SK-N-SH treated with all-trans-retinoic acid at 6 μM for 48 hours (cell line): Measurements from ENCODE around the gene GPBAR1.

Experiments used
- BACH2 ChIP-seq: fragments of 250-450 bp; sonication (Bioruptor Pico); IDR thresholded peaks from 2 replicates; pipeline ENCODE4 v1.9.0; 2021; ENCODE audit warnings: mild to moderate bottlenecking, borderline replicate concordance
- CREB5 ChIP-seq: fragments of 250-450 bp; sonication (Bioruptor Pico); IDR thresholded peaks from 2 replicates; pipeline ENCODE4 v1.5.1; 2020; ENCODE audit warnings: low read depth, mild to moderate bottlenecking, moderate library complexity
- ESRRG ChIP-seq: fragments of 250-450 bp; sonication (Bioruptor Pico); IDR thresholded peaks from 2 replicates; pipeline ENCODE4 v1.6.1; 2021; ENCODE audit warnings: mild to moderate bottlenecking
- PATZ1 ChIP-seq: fragments of 250-450 bp; sonication (Bioruptor Pico); IDR thresholded peaks from 2 replicates; pipeline ENCODE4 v1.8.0; 2020; ENCODE audit warnings: mild to moderate bottlenecking, moderate library complexity, borderline replicate concordance
- SNAI2 ChIP-seq: fragments of 250-450 bp; sonication (Bioruptor Pico); IDR thresholded peaks from 2 replicates; pipeline ENCODE4 v1.5.0; 2020; ENCODE audit warnings: mild to moderate bottlenecking, moderate library complexity
- TCF4 ChIP-seq: fragments of 250-450 bp; sonication (Bioruptor Pico); IDR thresholded peaks from 2 replicates; pipeline ENCODE4 v1.8.0; 2021; ENCODE audit warnings: mild to moderate bottlenecking, moderate library complexity, borderline replicate concordance
- ZFP3 ChIP-seq: fragments of 250-450 bp; sonication (Bioruptor Pico); IDR thresholded peaks from 2 replicates; pipeline ENCODE4 v1.5.0; 2020; ENCODE audit warnings: mild to moderate bottlenecking, moderate library complexity
- ZNF70 ChIP-seq: fragments of 450-650 bp; formaldehyde crosslinking; IDR thresholded peaks from 2 replicates; pipeline ENCODE4 v1.5.0; 2020; ENCODE audit warnings: mild to moderate bottlenecking, moderate library complexity
- TF ChIP-seq, protein P1 (sequence below): fragments of 250-450 bp; sonication (Bioruptor Pico); IDR thresholded peaks from 2 replicates; pipeline ENCODE4 v1.5.1; 2021; ENCODE audit warnings: mild to moderate bottlenecking, moderate library complexity

DNA sequence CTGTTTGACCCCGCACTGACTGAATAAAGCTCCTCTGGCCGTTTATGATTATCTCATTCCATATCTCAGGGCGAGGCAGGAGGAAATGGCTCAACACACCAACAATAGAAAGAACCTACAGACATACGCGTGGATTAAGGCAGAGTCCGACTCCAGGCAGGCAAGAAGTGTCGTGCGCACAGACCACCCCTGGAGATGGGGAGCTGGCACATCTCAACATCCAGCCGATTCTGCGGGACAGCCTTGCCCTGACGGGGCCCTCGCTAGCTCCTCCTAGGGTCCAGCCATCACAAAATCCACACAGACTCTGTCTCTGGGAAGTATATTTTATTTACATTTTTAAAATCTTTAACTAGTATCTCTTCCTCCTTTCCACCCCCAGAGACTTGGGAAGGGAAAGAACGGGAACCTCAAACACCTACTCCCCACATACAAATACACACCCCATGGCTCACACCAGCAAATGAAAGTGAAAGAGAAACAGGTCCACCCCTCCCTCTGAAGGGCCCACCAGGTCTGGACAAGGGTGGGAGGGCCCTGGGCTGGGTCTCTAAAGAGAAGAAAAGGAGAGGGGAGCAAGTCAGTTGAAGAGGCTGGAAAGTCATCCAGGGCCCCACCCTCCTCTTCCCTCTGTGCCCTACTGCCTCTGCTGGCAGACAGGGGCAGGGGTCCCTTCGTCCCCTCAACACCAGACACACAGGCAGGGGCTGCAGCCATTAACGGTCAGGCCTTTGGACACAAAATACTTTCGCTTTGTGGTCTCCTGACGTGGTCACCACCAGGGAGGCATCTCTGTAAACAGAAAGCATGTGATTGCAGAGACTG is 3.2 kb downstream of the GPBAR1 start:
- TF ChIP-seq ZFP3 (CRISPR knock-in tag) = no peak
- no peak for TF ChIP-seq CREB5 (CRISPR knock-in tag)
- no peak for TF ChIP-seq ZNF70 (CRISPR knock-in tag)
- no peak for TF ChIP-seq BACH2
- TF ChIP-seq ESRRG (CRISPR knock-in tag) = no peak
- TF ChIP-seq PATZ1 (CRISPR knock-in tag) = no peak
- TF ChIP-seq SNAI2 (CRISPR knock-in tag) = no peak
- no peak for TF ChIP-seq TCF4 (CRISPR knock-in tag)
- TF ChIP-seq, protein P1, sequence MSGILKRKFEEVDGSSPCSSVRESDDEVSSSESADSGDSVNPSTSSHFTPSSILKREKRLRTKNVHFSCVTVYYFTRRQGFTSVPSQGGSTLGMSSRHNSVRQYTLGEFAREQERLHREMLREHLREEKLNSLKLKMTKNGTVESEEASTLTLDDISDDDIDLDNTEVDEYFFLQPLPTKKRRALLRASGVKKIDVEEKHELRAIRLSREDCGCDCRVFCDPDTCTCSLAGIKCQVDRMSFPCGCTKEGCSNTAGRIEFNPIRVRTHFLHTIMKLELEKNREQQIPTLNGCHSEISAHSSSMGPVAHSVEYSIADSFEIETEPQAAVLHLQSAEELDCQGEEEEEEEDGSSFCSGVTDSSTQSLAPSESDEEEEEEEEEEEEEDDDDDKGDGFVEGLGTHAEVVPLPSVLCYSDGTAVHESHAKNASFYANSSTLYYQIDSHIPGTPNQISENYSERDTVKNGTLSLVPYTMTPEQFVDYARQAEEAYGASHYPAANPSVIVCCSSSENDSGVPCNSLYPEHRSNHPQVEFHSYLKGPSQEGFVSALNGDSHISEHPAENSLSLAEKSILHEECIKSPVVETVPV (CRISPR knock-in tag) = no peak
